HepG2 (cell line): ENCODE measurements around the gene TEX14. TPM values are rescaled to one million over a fixed set of nuclear protein-coding genes. Genes with fewer than 3 reads are reported as not detected.

Experiments used
- ATF1 ChIP-seq: IDR thresholded peaks from 2 replicates; pipeline ENCODE4 v1.6.1; 2016; ENCODE audit warnings: mild to moderate bottlenecking, control low read depth
- ETV6 ChIP-seq: sonication (generic); formaldehyde crosslinking; conservative IDR thresholded peaks from 2 replicates; pipeline ENCODE4 v1.4.0; 2020; ENCODE audit warnings: missing genetic modification reagents
- FOXA1 ChIP-seq, 2 experiments: fragments of 450-650 bp in 1 of 2; sonication (generic) in 1 of 2; formaldehyde crosslinking in 1 of 2; IDR thresholded peaks; 2 replicates each; pipeline versions ENCODE4 v1.4.0 to v1.6.1; 2016 to 2020; ENCODE audit warnings: missing genetic modification reagents in 1 of 2
- GATAD2A ChIP-seq: IDR thresholded peaks from 2 replicates; pipeline ENCODE4 v1.6.1; 2016
- GMEB2 ChIP-seq: IDR thresholded peaks from 2 replicates; pipeline ENCODE4 v1.6.1; 2016; ENCODE audit warnings: missing biosample characterization, missing genetic modification reagents, low read depth
- HNRNPH1 ChIP-seq: fragments of 200-400 bp; formaldehyde crosslinking; optimal IDR thresholded peaks from 2 replicates; pipeline ENCODE3; 2017; ENCODE audit warnings: mild to moderate bottlenecking, low read depth, low read length
- NFAT5 ChIP-seq: sonication (generic); formaldehyde crosslinking; IDR thresholded peaks from 2 replicates; pipeline ENCODE4 v1.4.0; 2020; ENCODE audit warnings: missing genetic modification reagents
- NFE2L1 ChIP-seq: sonication (generic); formaldehyde crosslinking; IDR thresholded peaks from 2 replicates; pipeline ENCODE4 v1.4.0; 2020; ENCODE audit warnings: missing genetic modification reagents, mild to moderate bottlenecking, borderline replicate concordance
- POGZ ChIP-seq: sonication (generic); formaldehyde crosslinking; IDR thresholded peaks from 2 replicates; pipeline ENCODE4 v1.4.0; 2020; ENCODE audit warnings: mild to moderate bottlenecking, missing genetic modification reagents
- POLR2A ChIP-seq, 2 experiments: IDR thresholded peaks; 2 replicates each; pipeline ENCODE4 v1.6.1; 2011; ENCODE audit warnings: low read depth in 2 of 2, low read length in 2 of 2, mild to moderate bottlenecking in 1 of 2, moderate library complexity in 1 of 2; ENCODE audit not compliant: insufficient read depth in 1 of 2
- RNF2 ChIP-seq: fragments of 450-650 bp; conservative IDR thresholded peaks from 2 replicates; pipeline ENCODE4 v1.6.1; 2016; ENCODE audit warnings: low read depth
- SAFB2 ChIP-seq: sonication (generic); formaldehyde crosslinking; IDR thresholded peaks from 2 replicates; pipeline ENCODE4 v1.5.1; 2020; ENCODE audit warnings: missing genetic modification reagents, low read depth, mild to moderate bottlenecking, borderline replicate concordance
- ZBTB21 ChIP-seq: sonication (generic); formaldehyde crosslinking; IDR thresholded peaks from 2 replicates; pipeline ENCODE4 v1.4.0; 2020; ENCODE audit warnings: missing genetic modification reagents
- ZFP36L1 ChIP-seq: sonication (generic); formaldehyde crosslinking; IDR thresholded peaks from 2 replicates; pipeline ENCODE4 v1.8.0; 2022; ENCODE audit warnings: mild to moderate bottlenecking, missing genetic modification reagents, moderate library complexity
- ZFP82 ChIP-seq: sonication (generic); formaldehyde crosslinking; IDR thresholded peaks from 2 replicates; pipeline ENCODE4 v1.5.1; 2020; ENCODE audit warnings: mild to moderate bottlenecking, missing genetic modification reagents, borderline replicate concordance
- ZNF264 ChIP-seq: sonication (generic); formaldehyde crosslinking; IDR thresholded peaks from 2 replicates; pipeline ENCODE4 v1.4.0; 2020; ENCODE audit warnings: missing genetic modification reagents
- ZNF30 ChIP-seq: sonication (generic); formaldehyde crosslinking; IDR thresholded peaks from 2 replicates; pipeline ENCODE4 v1.5.0; 2020; ENCODE audit warnings: mild to moderate bottlenecking, missing genetic modification reagents
- ZNF329 ChIP-seq: sonication (generic); formaldehyde crosslinking; IDR thresholded peaks from 2 replicates; pipeline ENCODE4 v1.9.0; 2021; ENCODE audit warnings: low read depth, mild to moderate bottlenecking, missing genetic modification reagents
- ZNF431 ChIP-seq: sonication (generic); formaldehyde crosslinking; IDR thresholded peaks from 2 replicates; pipeline ENCODE4 v1.9.0; 2022; ENCODE audit warnings: missing genetic modification reagents, low read depth, mild to moderate bottlenecking, borderline replicate concordance
- ZNF557 ChIP-seq: sonication (generic); formaldehyde crosslinking; IDR thresholded peaks from 2 replicates; pipeline ENCODE4 v1.4.0; 2020; ENCODE audit warnings: missing genetic modification reagents
- ZNF616 ChIP-seq: sonication (generic); formaldehyde crosslinking; IDR thresholded peaks from 2 replicates; pipeline ENCODE4 v1.5.0; 2020; ENCODE audit warnings: low read depth, mild to moderate bottlenecking, missing genetic modification reagents
- ZNF652 ChIP-seq: IDR thresholded peaks from 2 replicates; pipeline ENCODE4 v1.6.1; 2016; ENCODE audit warnings: low read depth, borderline replicate concordance
- ZNF691 ChIP-seq: sonication (generic); formaldehyde crosslinking; IDR thresholded peaks from 2 replicates; pipeline ENCODE4 v1.4.0; 2020; ENCODE audit warnings: missing genetic modification reagents, low read depth, mild to moderate bottlenecking, borderline replicate concordance
- ZNF773 ChIP-seq: sonication (generic); formaldehyde crosslinking; IDR thresholded peaks from 2 replicates; pipeline ENCODE4 v1.4.0; 2020; ENCODE audit warnings: missing genetic modification reagents, borderline replicate concordance
- ZNF790 ChIP-seq: sonication (generic); formaldehyde crosslinking; IDR thresholded peaks from 2 replicates; pipeline ENCODE4 v1.8.0; 2022; ENCODE audit warnings: missing genetic modification reagents, mild to moderate bottlenecking, borderline replicate concordance
- polyA plus RNA-seq, 8 experiments: library from polyadenylated mRNA; depleted of rRNA in 3 of 8; stranded (reverse) in 7 of 8; unstranded in 1 of 8; fragments of >200 nt; fragmentation: Illumina TruSeq in 4 of 8; extraction: Trizol in 4 of 8; gene quantifications; 2 replicates each; pipeline versions ENCODE4 v1.2.1 to v1.2.3, GENCODE V29; 2011 to 2016; ENCODE audit warnings: low read depth in 4 of 8, missing spikeins in 1 of 8, mixed read lengths in 1 of 8; ENCODE audit not compliant: insufficient read depth in 1 of 8
- total RNA-seq, 5 experiments: library from RNA; depleted of rRNA; stranded (reverse); fragments of >200 nt; fragmentation: Illumina TruSeq; extraction: Trizol; gene quantifications; 2 replicates each; pipeline ENCODE4 v1.2.3, GENCODE V29; 2016; ENCODE audit warnings: low read depth in 1 of 5

TEX14 gene
- total and polyA plus RNA-seq, 2 of the 13 experiments (the other 11 are each of a cell fraction or from before 2014, with no cell fraction given): 0.04 to 0.07 TPM

DNA sequence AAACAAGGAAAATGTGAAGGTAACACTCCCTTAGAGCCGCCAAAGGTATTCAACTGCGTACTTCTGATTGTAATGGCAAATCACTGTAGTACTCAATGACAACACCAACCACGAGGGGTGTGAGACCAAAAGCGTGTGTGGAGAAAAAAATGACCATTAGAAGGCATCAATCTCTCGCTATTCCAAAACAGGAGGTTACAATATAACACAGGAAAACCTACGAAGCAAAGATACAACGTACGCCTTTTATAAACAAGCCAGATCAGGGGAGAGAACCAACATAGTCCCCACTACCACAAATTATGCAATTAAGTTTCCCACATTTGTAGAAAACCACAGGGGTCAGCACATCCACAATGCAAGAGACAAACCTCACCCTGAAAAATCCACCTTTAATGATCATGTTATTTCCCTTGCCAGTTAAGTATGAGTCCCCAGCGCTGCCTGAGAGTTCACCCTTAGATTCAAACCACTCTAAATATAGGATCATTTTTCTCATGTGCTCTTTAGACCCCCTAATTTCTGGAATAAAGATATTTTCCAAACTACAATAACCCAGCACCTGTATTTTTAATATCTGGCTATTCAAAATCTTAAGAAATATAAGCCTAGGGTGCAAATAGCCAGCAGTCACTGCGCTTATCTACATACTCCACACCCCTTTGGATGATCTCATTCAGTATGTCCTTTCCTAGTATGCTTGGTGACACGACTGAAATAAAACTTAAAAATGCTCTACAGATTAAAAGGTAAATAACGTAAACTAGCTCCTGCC, 12.4 kb downstream of the TEX14 start (continued):
- TF ChIP-seq ZNF691 (CRISPR knock-in tag) (no peak), ETV6 (CRISPR knock-in tag) (no peak), FOXA1 (IDR thresholded peaks at IDR 0.05) (no peak), FOXA1 (CRISPR knock-in tag; IDR thresholded peaks at IDR 0.05) (0 out of 2 replicates have a peak, but pooled peaks have one; percentile 13), NFE2L1 (CRISPR knock-in tag) (no peak), ZNF264 (CRISPR knock-in tag) (no peak), GATAD2A (CRISPR knock-in tag) (no peak), POGZ (CRISPR knock-in tag) (no peak), ZNF329 (CRISPR knock-in tag) (no peak), SAFB2 (CRISPR knock-in tag) (no peak), ZFP82 (CRISPR knock-in tag) (no peak), ZNF790 (CRISPR knock-in tag) (no peak), ZNF431 (CRISPR knock-in tag) (no peak), ZFP36L1 (no peak), ZNF652 (CRISPR knock-in tag) (no peak), ATF1 (CRISPR knock-in tag) (peak; percentile 68), ZNF616 (CRISPR knock-in tag) (no peak), ZNF773 (CRISPR knock-in tag) (no peak), ZNF30 (no peak), POLR2A (IDR thresholded peaks at IDR 0.05; ENCODE audit: insufficient read depth in 1 of 2, low read depth in 2 of 2, low read length in 2 of 2) (peak; percentile 91 to 100), ZBTB21 (CRISPR knock-in tag) (no peak), HNRNPH1 (no peak), NFAT5 (no peak), RNF2 (no peak), ZNF557 (CRISPR knock-in tag) (no peak), GMEB2 (CRISPR knock-in tag) (no peak)
